Glutamatergic neuron (in vitro differentiated cells): Measurements from ENCODE around the gene ERCC6L2. TPM values are rescaled to one million over a fixed set of nuclear protein-coding genes. Genes with fewer than 3 reads are reported as not detected.
A peak's percentile ranks its signal among the peaks of the same experiment; 100 is the strongest.

ENCODE experiments used
- DNase-seq: peaks from one replicate; pipeline ENCODE4 v3.0.0; 2022
- H3K27ac Mint-ChIP-seq: one replicate; pipeline ENCODE4 v1.8.0; 2020; ENCODE audit warnings: mild to moderate bottlenecking, mixed read lengths, inconsistent platforms; ENCODE audit not compliant: unreplicated experiment
- H3K27me3 Mint-ChIP-seq: one replicate; pipeline ENCODE4 v1.8.0; 2020; ENCODE audit warnings: mild to moderate bottlenecking, moderate library complexity, mixed read lengths, inconsistent platforms; ENCODE audit not compliant: unreplicated experiment
- H3K36me3 Mint-ChIP-seq: one replicate; pipeline ENCODE4 v1.8.0; 2020; ENCODE audit warnings: mild to moderate bottlenecking, mixed read lengths, inconsistent platforms; ENCODE audit not compliant: unreplicated experiment
- H3K4me1 Mint-ChIP-seq: one replicate; pipeline ENCODE4 v1.8.0; 2020; ENCODE audit warnings: mild to moderate bottlenecking, low read depth, mixed read lengths, inconsistent platforms; ENCODE audit not compliant: unreplicated experiment
- H3K4me3 Mint-ChIP-seq: one replicate; pipeline ENCODE4 v1.8.0; 2020; ENCODE audit warnings: mild to moderate bottlenecking, mixed read lengths, inconsistent platforms; ENCODE audit not compliant: unreplicated experiment
- H3K9me3 Mint-ChIP-seq: one replicate; pipeline ENCODE4 v1.8.0; 2020; ENCODE audit warnings: mild to moderate bottlenecking, moderate library complexity, mixed read lengths, inconsistent platforms; ENCODE audit not compliant: unreplicated experiment
- CTCF ChIP-seq: fragments of 200-600 bp; sonication (generic); IDR thresholded peaks from one replicate; pipeline ENCODE4 v1.5.0; 2021; ENCODE audit not compliant: partially characterized antibody, unreplicated experiment
- total RNA-seq: library from RNA; stranded (reverse); fragmentation: NEBNext Ultra II Directional; extraction: Animal tissue kit (Norgen Biotek cat#: 25700); gene quantifications from one replicate; pipeline ENCODE4 v1.2.1, GENCODE V29; 2021; ENCODE audit not compliant: unreplicated experiment

Gene ERCC6L2
- total RNA-seq, 1 donor from 2014 or later, result 51.3 TPM

GRCh38 chr9:95876138-95876444 is 600 bp downstream of the ERCC6L2 start:
- Mint-ChIP-seq H3K27ac (no peak overlapping the region), H3K4me1 (peaks cover 9% of the 10 kb centered on the region), H3K27me3 (peaks cover 2% of the 10 kb centered on the region), H3K9me3 (peaks cover 6% of the 10 kb centered on the region), H3K4me3 (no peak overlapping the region), H3K36me3 (peaks cover 5% of the 10 kb centered on the region)
- no peak for DNase-seq
- TF ChIP-seq CTCF, result no peak

GRCh38 chr9:95876595-95876994 is 1.1 kb downstream of the ERCC6L2 start:
- H3K27ac Mint-ChIP-seq, result no peak overlapping the region
- H3K27me3 Mint-ChIP-seq, result peaks cover 2% of the 10 kb centered on the region
- peaks cover 5% of the 10 kb centered on the region for H3K36me3 Mint-ChIP-seq
- peaks cover 6% of the 10 kb centered on the region for H3K9me3 Mint-ChIP-seq
- DNase-seq, result no peak
- H3K4me1 Mint-ChIP-seq, result peaks cover 9% of the 10 kb centered on the region
- TF ChIP-seq CTCF, result no peak
- no peak overlapping the region for H3K4me3 Mint-ChIP-seq

- H3K27ac Mint-ChIP-seq, result no peak overlapping the region
- TF ChIP-seq CTCF, result no peak
- no peaks in the 10 kb centered on the region for H3K36me3 Mint-ChIP-seq
- H3K4me1 Mint-ChIP-seq, result peaks cover 9% of the 10 kb centered on the region
- H3K4me3 Mint-ChIP-seq, result peak overlapping the region; percentile 39
- H3K27me3 Mint-ChIP-seq, result peaks cover 2% of the 10 kb centered on the region
- DNase-seq, result no peak
- peaks cover 6% of the 10 kb centered on the region for H3K9me3 Mint-ChIP-seq
These were observed 2.5 kb downstream of the ERCC6L2 start for GRCh38 chr9:95877984-95878383.

GRCh38 chr9:95879591-95879990 is 4.1 kb downstream of the ERCC6L2 start:
- no peak for TF ChIP-seq CTCF
- no peak for DNase-seq
- Mint-ChIP-seq H3K27ac (no peak overlapping the region), H3K4me3 (no peak overlapping the region), H3K27me3 (peaks cover 2% of the 10 kb centered on the region), H3K9me3 (peaks cover 2% of the 10 kb centered on the region), H3K36me3 (no peaks in the 10 kb centered on the region), H3K4me1 (peaks cover 2% of the 10 kb centered on the region)

GRCh38 chr9:95880021-95880690 is 4.7 kb downstream of the ERCC6L2 start:
- peaks cover 2% of the 10 kb centered on the region for H3K4me1 Mint-ChIP-seq
- DNase-seq, result no peak
- no peak overlapping the region for H3K4me3 Mint-ChIP-seq
- H3K36me3 Mint-ChIP-seq, result no peaks in the 10 kb centered on the region
- no peak for TF ChIP-seq CTCF
- no peak overlapping the region for H3K27ac Mint-ChIP-seq
- peaks cover 2% of the 10 kb centered on the region for H3K27me3 Mint-ChIP-seq
- H3K9me3 Mint-ChIP-seq, result peaks cover 2% of the 10 kb centered on the region
